ENCODE measurements around the gene FOXP2.
"Not testable (repeated sequence)": the region's sequence is repeated elsewhere in the genome, so short reads cannot be mapped to it uniquely, and the experiment has no call there.

The FOXP2 gene

DNA sequence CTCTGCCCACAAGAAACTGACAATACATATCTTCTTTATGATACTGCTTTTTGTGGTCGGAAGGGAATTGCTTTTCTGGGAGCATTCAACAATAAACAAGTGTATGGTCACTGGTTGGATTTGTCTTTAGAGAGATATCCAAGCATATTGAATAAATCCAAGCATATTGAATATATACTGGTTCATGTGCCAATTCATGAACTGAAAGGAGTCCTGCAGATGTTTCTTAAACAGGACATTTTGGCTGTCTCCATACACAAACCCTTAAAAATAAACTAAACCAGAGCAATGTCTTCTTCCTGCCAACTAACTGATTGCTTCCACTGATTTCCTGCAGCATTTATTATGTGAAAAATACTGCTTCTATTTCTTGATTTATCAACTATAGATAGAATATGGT is 173.9 kb downstream of the FOXP2 start:
- no peak for DNase-seq (ENCODE audit: low read depth)
- no peak overlapping the region for H3K4me3 ChIP-seq (ENCODE audit: low read length)
- TF ChIP-seq, protein P1, sequence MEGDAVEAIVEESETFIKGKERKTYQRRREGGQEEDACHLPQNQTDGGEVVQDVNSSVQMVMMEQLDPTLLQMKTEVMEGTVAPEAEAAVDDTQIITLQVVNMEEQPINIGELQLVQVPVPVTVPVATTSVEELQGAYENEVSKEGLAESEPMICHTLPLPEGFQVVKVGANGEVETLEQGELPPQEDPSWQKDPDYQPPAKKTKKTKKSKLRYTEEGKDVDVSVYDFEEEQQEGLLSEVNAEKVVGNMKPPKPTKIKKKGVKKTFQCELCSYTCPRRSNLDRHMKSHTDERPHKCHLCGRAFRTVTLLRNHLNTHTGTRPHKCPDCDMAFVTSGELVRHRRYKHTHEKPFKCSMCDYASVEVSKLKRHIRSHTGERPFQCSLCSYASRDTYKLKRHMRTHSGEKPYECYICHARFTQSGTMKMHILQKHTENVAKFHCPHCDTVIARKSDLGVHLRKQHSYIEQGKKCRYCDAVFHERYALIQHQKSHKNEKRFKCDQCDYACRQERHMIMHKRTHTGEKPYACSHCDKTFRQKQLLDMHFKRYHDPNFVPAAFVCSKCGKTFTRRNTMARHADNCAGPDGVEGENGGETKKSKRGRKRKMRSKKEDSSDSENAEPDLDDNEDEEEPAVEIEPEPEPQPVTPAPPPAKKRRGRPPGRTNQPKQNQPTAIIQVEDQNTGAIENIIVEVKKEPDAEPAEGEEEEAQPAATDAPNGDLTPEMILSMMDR (conservative IDR thresholded peaks at IDR 0.05; ENCODE audit: low read depth, low read length): no peak

DNA sequence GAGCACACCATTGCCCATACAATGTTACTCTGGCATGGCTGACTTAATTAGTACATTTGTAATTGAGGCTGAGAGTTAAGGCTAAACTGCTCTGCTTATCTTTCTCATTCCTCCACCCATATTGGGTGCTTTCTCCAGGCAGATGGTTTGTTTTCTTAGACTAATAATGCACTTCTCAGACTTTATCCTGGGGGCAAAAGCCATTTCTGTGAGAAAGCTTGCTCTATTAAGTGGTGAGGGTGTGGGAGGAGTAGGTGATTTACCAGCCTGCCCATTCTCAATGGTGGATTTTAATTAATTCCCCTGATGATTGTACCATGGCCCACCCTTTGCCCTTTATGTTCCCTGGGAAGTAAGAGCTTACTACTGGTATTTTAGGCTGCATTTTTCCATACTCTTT is 174.8 kb downstream of the FOXP2 start:
- no peak for DNase-seq (ENCODE audit: low read depth)
- H3K4me3 ChIP-seq (ENCODE audit: low read length): no peak overlapping the region
- TF ChIP-seq, protein P1 (conservative IDR thresholded peaks at IDR 0.05; ENCODE audit: low read depth, low read length): no peak

DNA sequence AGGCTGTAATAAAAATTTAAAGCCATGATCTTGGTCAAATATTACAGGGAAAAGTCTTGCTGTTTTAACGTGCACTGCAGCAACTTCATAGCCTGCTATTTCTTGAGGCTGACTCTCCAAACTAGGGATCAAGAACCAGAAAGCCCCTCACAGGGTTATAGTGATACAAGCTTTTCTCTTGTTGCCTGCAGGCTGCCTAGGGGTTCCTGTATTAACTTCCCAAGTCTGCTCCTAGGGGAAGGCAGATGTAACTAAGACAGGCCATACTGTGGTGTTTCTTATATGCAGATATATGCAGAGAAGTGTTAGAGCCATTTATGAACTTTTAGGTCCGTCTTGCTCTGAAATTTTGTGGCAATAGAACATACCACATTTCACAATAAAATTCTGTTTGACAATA is 175.7 kb downstream of the FOXP2 start:
- TF ChIP-seq, protein P1 (conservative IDR thresholded peaks at IDR 0.05; ENCODE audit: low read depth, low read length): no peak
- no peak overlapping the region for H3K4me3 ChIP-seq (ENCODE audit: low read length)
- DNase-seq (ENCODE audit: low read depth): no peak

GRCh38 chr7:114598946-114599345 is 184.3 kb downstream of the FOXP2 start:
- TF ChIP-seq, protein P1 (conservative IDR thresholded peaks at IDR 0.05; ENCODE audit: low read depth, low read length): no peak
- DNase-seq (ENCODE audit: low read depth): no peak
- no peak overlapping the region for H3K4me3 ChIP-seq (ENCODE audit: low read length)

DNA sequence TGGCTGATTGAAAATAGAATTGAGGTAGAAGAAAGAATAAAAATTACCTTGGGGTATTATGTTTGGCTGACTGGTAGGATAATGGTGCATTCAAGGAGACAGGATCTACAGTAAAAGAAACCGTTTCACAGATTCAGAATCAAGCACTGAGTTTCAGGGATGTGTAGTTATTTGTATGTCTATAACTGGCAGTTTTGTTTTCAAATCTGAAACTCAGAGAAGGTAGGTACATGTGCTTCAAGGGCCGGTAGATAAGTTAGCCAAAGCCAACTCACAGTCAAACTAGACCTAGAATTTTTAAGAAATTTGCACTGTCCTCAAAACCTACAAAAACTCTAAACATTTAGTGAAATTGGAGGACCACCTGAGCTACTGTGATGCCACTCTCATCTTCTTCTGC is 191.5 kb downstream of the FOXP2 start:
- TF ChIP-seq, protein P1 (conservative IDR thresholded peaks at IDR 0.05; ENCODE audit: low read depth, low read length): no peak
- no peak overlapping the region for H3K4me3 ChIP-seq (ENCODE audit: low read length)
- DNase-seq (ENCODE audit: low read depth): no peak

GRCh38 chr7:114608822-114609221 is 194.2 kb downstream of the FOXP2 start:
- not testable (repeated sequence) for H3K4me3 ChIP-seq (ENCODE audit: low read length); DNase-seq (ENCODE audit: low read depth)

DNA sequence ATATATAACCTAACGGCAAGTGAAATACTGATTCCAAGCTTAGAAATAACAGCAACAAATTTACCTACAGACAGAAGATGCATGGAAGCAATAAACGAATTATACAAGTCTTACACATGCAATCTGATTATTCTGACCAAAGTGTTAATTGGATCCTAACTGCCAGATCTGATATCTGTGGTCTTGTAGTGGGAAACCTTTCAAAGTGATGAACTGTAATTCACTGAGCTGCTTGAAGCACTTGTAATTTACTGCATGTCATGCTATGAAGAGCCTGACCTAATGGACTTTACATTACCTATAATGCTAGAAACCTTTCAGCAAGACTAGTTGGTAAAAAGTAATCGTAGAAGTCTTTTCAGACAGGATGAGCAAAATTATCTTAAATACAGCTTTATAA is 205.6 kb downstream of the FOXP2 start:
- TF ChIP-seq, protein P1 (conservative IDR thresholded peaks at IDR 0.05; ENCODE audit: low read depth, low read length): no peak
- no peak for DNase-seq (ENCODE audit: low read depth)
- H3K4me3 ChIP-seq (ENCODE audit: low read length): no peak overlapping the region

GRCh38 chr7:114622221-114622620 is 207.6 kb downstream of the FOXP2 start:
- no peak overlapping the region for H3K4me3 ChIP-seq (ENCODE audit: low read length)
- TF ChIP-seq, protein P1 (conservative IDR thresholded peaks at IDR 0.05; ENCODE audit: low read depth, low read length): no peak
- no peak for DNase-seq (ENCODE audit: low read depth)

All from retinal pigment epithelial cell (primary cell).